Measurements from ENCODE around the gene CADM2.

Gene CADM2

GRCh38 chr3:85740561-85740960 lies 781.8 kb downstream of the CADM2 start:
- no peak overlapping the region for H3K27ac ChIP-seq (ENCODE audit: low read depth, low read length)
- H3K9me3 ChIP-seq (ENCODE audit: control insufficient read depth in 5 of 5, low read length in 5 of 5) = no peaks in the 10 kb centered on the region
- H3K4me3 ChIP-seq (ENCODE audit: low read depth in 1 of 5, low read length in 5 of 5) = no peak overlapping the region
- H3K27me3 ChIP-seq (ENCODE audit: control insufficient read depth in 5 of 5, insufficient read depth in 4 of 5, low read length in 5 of 5) = no peaks in the 10 kb centered on the region
- H3K9ac ChIP-seq (ENCODE audit: low read length in 5 of 5) = no peak overlapping the region
- H3K36me3 ChIP-seq (ENCODE audit: control insufficient read depth in 5 of 5, insufficient read depth in 5 of 5, low read length in 5 of 5) = no peaks in the 10 kb centered on the region
- H3K4me1 ChIP-seq (ENCODE audit: control insufficient read depth in 5 of 5, insufficient read depth in 5 of 5, low read length in 5 of 5) = no peaks in the 10 kb centered on the region

GRCh38 chr3:85758442-85758841 lies 799.7 kb downstream of the CADM2 start:
- H3K4me1 ChIP-seq (ENCODE audit: control insufficient read depth in 5 of 5, insufficient read depth in 5 of 5, low read length in 5 of 5) = no peaks in the 10 kb centered on the region
- no peaks in the 10 kb centered on the region for H3K27me3 ChIP-seq (ENCODE audit: control insufficient read depth in 5 of 5, insufficient read depth in 4 of 5, low read length in 5 of 5)
- no peak overlapping the region for H3K4me3 ChIP-seq (ENCODE audit: low read depth in 1 of 5, low read length in 5 of 5)
- no peak overlapping the region for H3K27ac ChIP-seq (ENCODE audit: low read depth, low read length)
- peaks cover 0 to 2% (median 0%) of the 10 kb centered on the region in 5 donors for H3K9me3 ChIP-seq (ENCODE audit: control insufficient read depth in 5 of 5, low read length in 5 of 5)
- no peaks in the 10 kb centered on the region for H3K36me3 ChIP-seq (ENCODE audit: control insufficient read depth in 5 of 5, insufficient read depth in 5 of 5, low read length in 5 of 5)
- H3K9ac ChIP-seq (ENCODE audit: low read length in 5 of 5) = no peak overlapping the region

GRCh38 chr3:85760342-85760741 lies 801.6 kb downstream of the CADM2 start:
- H3K9me3 ChIP-seq (ENCODE audit: control insufficient read depth in 5 of 5, low read length in 5 of 5) = peaks cover 0 to 2% (median 0%) of the 10 kb centered on the region in 5 donors
- no peak overlapping the region for H3K9ac ChIP-seq (ENCODE audit: low read length in 5 of 5)
- H3K4me3 ChIP-seq (ENCODE audit: low read depth in 1 of 5, low read length in 5 of 5) = no peak overlapping the region
- no peaks in the 10 kb centered on the region for H3K36me3 ChIP-seq (ENCODE audit: control insufficient read depth in 5 of 5, insufficient read depth in 5 of 5, low read length in 5 of 5)
- H3K4me1 ChIP-seq (ENCODE audit: control insufficient read depth in 5 of 5, insufficient read depth in 5 of 5, low read length in 5 of 5) = no peaks in the 10 kb centered on the region
- no peak overlapping the region for H3K27ac ChIP-seq (ENCODE audit: low read depth, low read length)
- no peaks in the 10 kb centered on the region for H3K27me3 ChIP-seq (ENCODE audit: control insufficient read depth in 5 of 5, insufficient read depth in 4 of 5, low read length in 5 of 5)

GRCh38 chr3:85780806-85781205 lies 822.0 kb downstream of the CADM2 start:
- Histone ChIP-seq H3K27me3 (ENCODE audit: control insufficient read depth in 5 of 5, insufficient read depth in 4 of 5, low read length in 5 of 5) (no peaks in the 10 kb centered on the region), H3K9ac (ENCODE audit: low read length in 5 of 5) (no peak overlapping the region), H3K4me1 (ENCODE audit: control insufficient read depth in 5 of 5, insufficient read depth in 5 of 5, low read length in 5 of 5) (peaks cover 0 to 14% (median 0%) of the 10 kb centered on the region in 5 donors), H3K36me3 (ENCODE audit: control insufficient read depth in 5 of 5, insufficient read depth in 5 of 5, low read length in 5 of 5) (no peaks in the 10 kb centered on the region), H3K27ac (ENCODE audit: low read depth, low read length) (no peak overlapping the region), H3K9me3 (ENCODE audit: control insufficient read depth in 5 of 5, low read length in 5 of 5) (no peaks in the 10 kb centered on the region), H3K4me3 (ENCODE audit: low read depth in 1 of 5, low read length in 5 of 5) (no peak overlapping the region)

- H3K9ac ChIP-seq (ENCODE audit: low read length in 5 of 5) = no peak overlapping the region
Observed at GRCh38 chr3:85781806-85782205, 823.0 kb downstream of the CADM2 start.

GRCh38 chr3:85783291-85783690 lies 824.5 kb downstream of the CADM2 start:
- H3K9me3 ChIP-seq (ENCODE audit: control insufficient read depth in 5 of 5, low read length in 5 of 5) = no peaks in the 10 kb centered on the region
- H3K4me1 ChIP-seq (ENCODE audit: control insufficient read depth in 5 of 5, insufficient read depth in 5 of 5, low read length in 5 of 5) = peaks cover 0 to 14% (median 0%) of the 10 kb centered on the region in 5 donors
- H3K9ac ChIP-seq (ENCODE audit: low read length in 5 of 5) = no peak overlapping the region
- H3K27me3 ChIP-seq (ENCODE audit: control insufficient read depth in 5 of 5, insufficient read depth in 4 of 5, low read length in 5 of 5) = no peaks in the 10 kb centered on the region
- H3K27ac ChIP-seq (ENCODE audit: low read depth, low read length) = no peak overlapping the region
- no peak overlapping the region for H3K4me3 ChIP-seq (ENCODE audit: low read depth in 1 of 5, low read length in 5 of 5)
- H3K36me3 ChIP-seq (ENCODE audit: control insufficient read depth in 5 of 5, insufficient read depth in 5 of 5, low read length in 5 of 5) = no peaks in the 10 kb centered on the region

More at GRCh38 chr3:85781806-85782205, 823.0 kb downstream of the CADM2 start:
- Histone ChIP-seq H3K4me1 (ENCODE audit: control insufficient read depth in 5 of 5, insufficient read depth in 5 of 5, low read length in 5 of 5) (peaks cover 0 to 14% (median 0%) of the 10 kb centered on the region in 5 donors), H3K27ac (ENCODE audit: low read depth, low read length) (no peak overlapping the region), H3K9me3 (ENCODE audit: control insufficient read depth in 5 of 5, low read length in 5 of 5) (no peaks in the 10 kb centered on the region), H3K4me3 (ENCODE audit: low read depth in 1 of 5, low read length in 5 of 5) (no peak overlapping the region), H3K36me3 (ENCODE audit: control insufficient read depth in 5 of 5, insufficient read depth in 5 of 5, low read length in 5 of 5) (no peaks in the 10 kb centered on the region), H3K27me3 (ENCODE audit: control insufficient read depth in 5 of 5, insufficient read depth in 4 of 5, low read length in 5 of 5) (no peaks in the 10 kb centered on the region)

- no peak overlapping the region for H3K9ac ChIP-seq (ENCODE audit: low read length in 5 of 5)
- no peaks in the 10 kb centered on the region for H3K9me3 ChIP-seq (ENCODE audit: control insufficient read depth in 5 of 5, low read length in 5 of 5)
- H3K27me3 ChIP-seq (ENCODE audit: control insufficient read depth in 5 of 5, insufficient read depth in 4 of 5, low read length in 5 of 5) = no peaks in the 10 kb centered on the region
- peaks cover 0 to 16% (median 0%) of the 10 kb centered on the region in 5 donors for H3K4me1 ChIP-seq (ENCODE audit: control insufficient read depth in 5 of 5, insufficient read depth in 5 of 5, low read length in 5 of 5)
- H3K36me3 ChIP-seq (ENCODE audit: control insufficient read depth in 5 of 5, insufficient read depth in 5 of 5, low read length in 5 of 5) = no peaks in the 10 kb centered on the region
- no peak overlapping the region for H3K27ac ChIP-seq (ENCODE audit: low read depth, low read length)
- no peak overlapping the region for H3K4me3 ChIP-seq (ENCODE audit: low read depth in 1 of 5, low read length in 5 of 5)
Observed at GRCh38 chr3:85785766-85786165, 827.0 kb downstream of the CADM2 start.

- H3K36me3 ChIP-seq (ENCODE audit: control insufficient read depth in 5 of 5, insufficient read depth in 5 of 5, low read length in 5 of 5) = no peaks in the 10 kb centered on the region
- no peaks in the 10 kb centered on the region for H3K27me3 ChIP-seq (ENCODE audit: control insufficient read depth in 5 of 5, insufficient read depth in 4 of 5, low read length in 5 of 5)
- peaks cover 0 to 4% (median 0%) of the 10 kb centered on the region in 5 donors for H3K4me1 ChIP-seq (ENCODE audit: control insufficient read depth in 5 of 5, insufficient read depth in 5 of 5, low read length in 5 of 5)
- H3K9ac ChIP-seq (ENCODE audit: low read length in 5 of 5) = no peak overlapping the region
- no peaks in the 10 kb centered on the region for H3K9me3 ChIP-seq (ENCODE audit: control insufficient read depth in 5 of 5, low read length in 5 of 5)
- H3K27ac ChIP-seq (ENCODE audit: low read depth, low read length) = no peak overlapping the region
- no peak overlapping the region for H3K4me3 ChIP-seq (ENCODE audit: low read depth in 1 of 5, low read length in 5 of 5)
Observed at GRCh38 chr3:85790445-85791030, 831.7 kb downstream of the CADM2 start.

- Histone ChIP-seq H3K27me3 (ENCODE audit: control insufficient read depth in 5 of 5, insufficient read depth in 4 of 5, low read length in 5 of 5) (no peaks in the 10 kb centered on the region), H3K9ac (ENCODE audit: low read length in 5 of 5) (no peak overlapping the region), H3K9me3 (ENCODE audit: control insufficient read depth in 5 of 5, low read length in 5 of 5) (no peaks in the 10 kb centered on the region)
Observed at GRCh38 chr3:85796140-85796539, 837.4 kb downstream of the CADM2 start.

GRCh38 chr3:85800676-85801075 lies 841.9 kb downstream of the CADM2 start:
- Histone ChIP-seq H3K27me3 (ENCODE audit: control insufficient read depth in 5 of 5, insufficient read depth in 4 of 5, low read length in 5 of 5) (no peaks in the 10 kb centered on the region), H3K9me3 (ENCODE audit: control insufficient read depth in 5 of 5, low read length in 5 of 5) (no peaks in the 10 kb centered on the region), H3K4me3 (ENCODE audit: low read depth in 1 of 5, low read length in 5 of 5) (no peak overlapping the region), H3K27ac (ENCODE audit: low read depth, low read length) (no peak overlapping the region), H3K4me1 (ENCODE audit: control insufficient read depth in 5 of 5, insufficient read depth in 5 of 5, low read length in 5 of 5) (no peaks in the 10 kb centered on the region), H3K9ac (ENCODE audit: low read length in 5 of 5) (no peak overlapping the region), H3K36me3 (ENCODE audit: control insufficient read depth in 5 of 5, insufficient read depth in 5 of 5, low read length in 5 of 5) (no peaks in the 10 kb centered on the region)

More at GRCh38 chr3:85796140-85796539, 837.4 kb downstream of the CADM2 start:
- H3K4me1 ChIP-seq (ENCODE audit: control insufficient read depth in 5 of 5, insufficient read depth in 5 of 5, low read length in 5 of 5) = no peaks in the 10 kb centered on the region
- no peaks in the 10 kb centered on the region for H3K36me3 ChIP-seq (ENCODE audit: control insufficient read depth in 5 of 5, insufficient read depth in 5 of 5, low read length in 5 of 5)
- H3K4me3 ChIP-seq (ENCODE audit: low read depth in 1 of 5, low read length in 5 of 5) = no peak overlapping the region
- H3K27ac ChIP-seq (ENCODE audit: low read depth, low read length) = no peak overlapping the region

Data from subcutaneous abdominal adipose tissue (tissue), 5 donors.